Medulla oblongata (tissue), 1 donor: ENCODE results near the gene CUX1.
A peak's percentile ranks its signal among the peaks of the same experiment; 100 is the strongest.
"Not testable (repeated sequence)": the region's sequence is repeated elsewhere in the genome, so short reads cannot be mapped to it uniquely, and the experiment has no call there.

Experiments used
- DNase-seq: peaks from one replicate; pipeline ENCODE4 v3.0.0-alpha.2; 2015; ENCODE audit errors: extremely low spot score

The CUX1 gene

GRCh38 chr7:101854084-101854865, 36.8 kb downstream of the CUX1 start:
- DNase-seq, result no peak

GRCh38 chr7:101856473-101857357, 39.3 kb downstream of the CUX1 start:
- DNase-seq, result peak; percentile 83

- DNase-seq, result no peak
These were observed 40.0 kb downstream of the CUX1 start for GRCh38 chr7:101857358-101857811.

- no peak for DNase-seq
These were observed 41.3 kb downstream of the CUX1 start for GRCh38 chr7:101858437-101859385.

- DNase-seq, result no peak
These were observed 42.1 kb downstream of the CUX1 start for GRCh38 chr7:101859411-101860106.

GRCh38 chr7:101860316-101861217, 43.1 kb downstream of the CUX1 start:
- DNase-seq, result no peak

- DNase-seq, result no peak
These were observed 43.9 kb downstream of the CUX1 start for GRCh38 chr7:101861218-101861775.

GRCh38 chr7:101862280-101863220, 45.1 kb downstream of the CUX1 start:
- no peak for DNase-seq

GRCh38 chr7:101863598-101863997, 46.2 kb downstream of the CUX1 start:
- DNase-seq, result no peak

- DNase-seq, result no peak
These were observed 46.6 kb downstream of the CUX1 start for GRCh38 chr7:101864039-101864438.

- DNase-seq, result no peak
These were observed 47.6 kb downstream of the CUX1 start for GRCh38 chr7:101865031-101865430.

GRCh38 chr7:101865455-101865854, 48.0 kb downstream of the CUX1 start:
- DNase-seq, result no peak

- DNase-seq, result no peak
These were observed 48.9 kb downstream of the CUX1 start for GRCh38 chr7:101866328-101866727.

- no peak for DNase-seq
These were observed 49.8 kb downstream of the CUX1 start for GRCh38 chr7:101867265-101867664.

GRCh38 chr7:101867681-101868080, 50.3 kb downstream of the CUX1 start:
- not testable (repeated sequence) for DNase-seq

GRCh38 chr7:101868191-101868950, 50.9 kb downstream of the CUX1 start:
- no peak for DNase-seq

- no peak for DNase-seq
These were observed 51.8 kb downstream of the CUX1 start for GRCh38 chr7:101869026-101869900.
